ENCODE data around the gene PEAR1.

Gene PEAR1

DNA sequence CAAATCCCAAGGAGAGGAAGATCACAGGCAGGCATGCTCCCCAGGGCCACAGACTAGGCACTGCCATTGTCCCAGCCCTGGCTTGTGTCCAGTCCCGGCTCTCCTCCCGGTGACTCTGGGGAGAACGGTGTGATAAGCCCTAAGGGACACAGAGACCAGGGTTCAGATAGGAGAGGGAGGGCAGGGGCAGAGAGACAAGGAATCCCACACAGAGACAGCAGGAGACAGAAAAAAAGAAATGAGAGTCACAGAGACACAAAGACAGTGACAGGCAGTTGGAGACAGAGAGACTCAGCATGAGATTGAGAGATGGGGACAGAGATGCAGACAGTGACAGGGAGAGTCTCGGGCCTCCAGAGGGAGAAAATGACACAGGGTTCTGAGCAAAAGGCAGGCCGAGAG, 35.0 kb upstream of the PEAR1 start:
- TF ChIP-seq, protein P1, sequence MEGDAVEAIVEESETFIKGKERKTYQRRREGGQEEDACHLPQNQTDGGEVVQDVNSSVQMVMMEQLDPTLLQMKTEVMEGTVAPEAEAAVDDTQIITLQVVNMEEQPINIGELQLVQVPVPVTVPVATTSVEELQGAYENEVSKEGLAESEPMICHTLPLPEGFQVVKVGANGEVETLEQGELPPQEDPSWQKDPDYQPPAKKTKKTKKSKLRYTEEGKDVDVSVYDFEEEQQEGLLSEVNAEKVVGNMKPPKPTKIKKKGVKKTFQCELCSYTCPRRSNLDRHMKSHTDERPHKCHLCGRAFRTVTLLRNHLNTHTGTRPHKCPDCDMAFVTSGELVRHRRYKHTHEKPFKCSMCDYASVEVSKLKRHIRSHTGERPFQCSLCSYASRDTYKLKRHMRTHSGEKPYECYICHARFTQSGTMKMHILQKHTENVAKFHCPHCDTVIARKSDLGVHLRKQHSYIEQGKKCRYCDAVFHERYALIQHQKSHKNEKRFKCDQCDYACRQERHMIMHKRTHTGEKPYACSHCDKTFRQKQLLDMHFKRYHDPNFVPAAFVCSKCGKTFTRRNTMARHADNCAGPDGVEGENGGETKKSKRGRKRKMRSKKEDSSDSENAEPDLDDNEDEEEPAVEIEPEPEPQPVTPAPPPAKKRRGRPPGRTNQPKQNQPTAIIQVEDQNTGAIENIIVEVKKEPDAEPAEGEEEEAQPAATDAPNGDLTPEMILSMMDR (IDR thresholded peaks at IDR 0.05): no peak
- peak overlapping the region; percentile 82 for H3K4me3 Mint-ChIP-seq
- H3K4me1 Mint-ChIP-seq: peaks cover 73% of the 10 kb centered on the region
- peaks cover 76% of the 10 kb centered on the region for H3K27me3 Mint-ChIP-seq (ENCODE audit: low read depth, poor library complexity)
- H3K27ac Mint-ChIP-seq: no peak overlapping the region
- H3K36me3 Mint-ChIP-seq (ENCODE audit: low read depth): no peaks in the 10 kb centered on the region
- no peak for DNase-seq
- no peaks in the 10 kb centered on the region for H3K9me3 Mint-ChIP-seq

DNA sequence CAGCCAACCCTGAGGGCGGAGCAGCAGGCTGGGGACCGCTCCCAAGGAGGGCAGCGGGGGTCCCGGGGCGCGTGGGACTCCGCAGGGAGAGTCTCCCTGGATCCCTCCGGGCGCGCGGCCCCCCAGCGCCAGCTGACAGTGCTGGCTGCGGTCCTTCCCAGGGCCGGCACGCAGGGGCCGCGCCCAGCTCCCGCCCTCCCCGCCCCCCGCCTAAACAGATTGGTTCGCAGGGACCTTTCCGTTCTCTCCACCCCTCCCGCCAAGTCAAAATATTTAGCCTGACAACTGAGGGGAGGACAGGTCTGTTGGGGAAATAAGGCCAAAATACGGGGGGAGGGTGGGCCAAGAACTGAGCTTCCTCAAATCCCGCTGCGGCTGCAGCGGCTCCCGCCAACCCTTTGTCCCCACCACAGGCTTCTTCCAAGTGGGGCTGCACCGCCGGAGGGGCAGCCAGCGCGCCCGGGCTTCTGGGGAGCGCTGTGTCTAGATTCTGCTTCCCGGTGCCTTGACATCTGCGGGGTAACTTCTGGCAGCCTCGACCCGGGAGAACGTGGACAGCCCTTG, 34.5 kb upstream of the PEAR1 start, which contains the start of gene INSRR:
TSS of gene INSRR (minus strand) at position 159 of the 564 bp plus-strand sequence. CDS start 496 bp downstream, outside the sequence.
- Mint-ChIP-seq H3K4me1 (peaks cover 73% of the 10 kb centered on the region), H3K9me3 (no peaks in the 10 kb centered on the region), H3K36me3 (ENCODE audit: low read depth) (no peaks in the 10 kb centered on the region), H3K4me3 (peak within 1 kb of the TSS; percentile 84), H3K27me3 (ENCODE audit: low read depth, poor library complexity) (peaks cover 76% of the 10 kb centered on the region), H3K27ac (no peak within 1 kb of the TSS)
- TF ChIP-seq, protein P1 (IDR thresholded peaks at IDR 0.05): no peak
- DNase-seq: peak; percentile 44

DNA sequence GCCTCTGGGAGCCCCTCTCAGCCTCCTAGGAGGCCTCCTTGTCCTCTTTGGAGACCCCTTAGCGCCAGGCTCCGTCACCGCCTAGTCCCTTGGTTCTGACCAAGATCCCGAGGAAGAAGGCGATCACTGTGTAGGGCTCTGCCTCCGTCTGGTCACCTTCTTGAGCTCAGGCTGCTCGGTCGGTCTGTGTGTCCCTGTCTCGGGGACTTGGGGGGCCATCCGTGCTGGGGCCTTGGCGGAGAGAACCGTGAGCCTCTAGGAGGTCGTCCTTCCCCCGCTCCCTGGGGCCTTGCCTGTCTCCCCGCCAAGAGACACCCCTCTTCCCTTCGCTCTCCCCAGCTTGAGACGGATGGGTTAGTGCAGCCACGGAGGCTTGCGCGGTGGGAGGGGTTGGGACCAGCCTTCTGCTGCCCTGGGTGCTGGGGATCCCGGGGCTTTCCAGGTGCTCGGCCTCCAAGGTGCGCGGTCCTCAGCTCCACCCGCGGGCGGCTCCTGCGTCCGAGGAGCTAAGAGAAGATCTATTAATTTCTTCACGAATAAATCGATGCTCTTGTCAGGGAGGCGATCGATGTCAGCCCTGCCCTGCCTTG, 33.9 kb upstream of the PEAR1 start:
- no peaks in the 10 kb centered on the region for H3K36me3 Mint-ChIP-seq (ENCODE audit: low read depth)
- peaks cover 74% of the 10 kb centered on the region for H3K4me1 Mint-ChIP-seq
- no peak overlapping the region for H3K27ac Mint-ChIP-seq
- no peaks in the 10 kb centered on the region for H3K9me3 Mint-ChIP-seq
- TF ChIP-seq, protein P1 (IDR thresholded peaks at IDR 0.05): no peak
- peaks cover 76% of the 10 kb centered on the region for H3K27me3 Mint-ChIP-seq (ENCODE audit: low read depth, poor library complexity)
- peak overlapping the region; percentile 84 for H3K4me3 Mint-ChIP-seq
- peak; percentile 40 for DNase-seq

DNA sequence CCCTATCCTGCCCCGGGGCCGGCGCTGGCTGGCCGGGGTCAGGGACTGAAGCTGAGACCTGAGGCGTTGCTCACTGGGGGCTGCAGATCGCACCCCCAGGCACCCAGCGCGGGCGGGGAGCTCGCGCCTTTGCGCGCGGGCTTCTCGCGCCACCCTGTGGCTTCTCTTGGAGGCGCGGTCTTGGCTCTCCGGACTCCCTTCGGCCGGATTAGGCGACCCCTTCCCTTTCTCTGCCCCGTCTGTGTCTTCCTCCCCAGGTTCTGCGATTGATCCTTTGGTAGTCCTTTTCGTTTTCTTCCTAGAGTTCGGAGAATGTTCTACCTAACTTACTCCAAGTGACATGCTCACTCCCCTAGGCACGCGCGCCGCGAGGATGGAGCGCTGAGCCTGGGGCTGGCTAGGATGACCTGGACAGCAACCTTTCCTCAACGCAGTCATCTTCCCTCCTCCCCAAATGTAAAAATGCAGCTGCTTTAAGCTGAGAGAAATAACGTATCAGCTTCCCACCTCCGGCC, 33.3 kb upstream of the PEAR1 start:
- DNase-seq: peak; percentile 75
- H3K4me3 Mint-ChIP-seq: peak overlapping the region; percentile 84
- no peaks in the 10 kb centered on the region for H3K36me3 Mint-ChIP-seq (ENCODE audit: low read depth)
- H3K4me1 Mint-ChIP-seq: peaks cover 73% of the 10 kb centered on the region
- peaks cover 78% of the 10 kb centered on the region for H3K27me3 Mint-ChIP-seq (ENCODE audit: low read depth, poor library complexity)
- H3K27ac Mint-ChIP-seq: no peak overlapping the region
- TF ChIP-seq, protein P1 (IDR thresholded peaks at IDR 0.05): peak; percentile 79
- no peaks in the 10 kb centered on the region for H3K9me3 Mint-ChIP-seq

DNA sequence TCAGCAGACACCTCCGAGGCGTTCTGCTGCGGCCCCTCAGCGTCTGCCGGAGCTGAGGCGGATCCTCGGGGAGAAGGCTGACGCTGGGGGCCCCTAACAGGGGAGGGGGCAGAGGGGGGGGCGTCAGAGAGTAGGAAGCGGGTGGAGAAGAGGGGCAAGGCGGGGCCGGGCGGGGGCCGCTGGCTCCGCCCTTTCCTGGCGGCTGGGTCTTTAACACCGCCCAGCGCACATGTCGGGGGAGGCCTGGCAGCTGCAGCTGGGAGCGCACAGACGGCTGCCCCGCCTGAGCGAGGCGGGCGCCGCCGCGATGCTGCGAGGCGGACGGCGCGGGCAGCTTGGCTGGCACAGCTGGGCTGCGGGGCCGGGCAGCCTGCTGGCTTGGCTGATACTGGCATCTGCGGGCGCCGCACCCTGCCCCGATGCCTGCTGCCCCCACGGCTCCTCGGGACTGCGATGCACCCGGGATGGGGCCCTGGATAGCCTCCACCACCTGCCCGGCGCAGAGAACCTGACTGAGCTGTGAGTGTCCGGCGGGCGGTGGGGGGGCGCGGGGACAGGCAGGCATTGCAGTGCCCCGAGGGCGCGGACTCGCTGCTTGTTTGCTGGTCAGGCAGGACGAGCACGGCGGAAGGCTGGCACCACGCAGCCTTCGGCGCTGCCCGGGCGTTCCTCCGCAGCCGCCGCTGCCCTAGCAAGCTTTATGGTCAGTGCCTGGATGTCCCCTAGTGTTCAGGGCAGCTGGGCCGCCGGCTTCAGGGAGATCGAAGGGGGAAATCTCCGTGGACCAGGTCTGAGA, 32.7 kb upstream of the PEAR1 start, which contains the start of gene NTRK1:
TSS of gene NTRK1 (plus strand) at position 238 of the 796 bp plus-strand sequence. CDS start at position 308, 70 bp downstream.
- peaks cover 76% of the 10 kb centered on the region for H3K4me1 Mint-ChIP-seq
- no peaks in the 10 kb centered on the region for H3K36me3 Mint-ChIP-seq (ENCODE audit: low read depth)
- peak; percentile 71 for DNase-seq
- H3K27me3 Mint-ChIP-seq (ENCODE audit: low read depth, poor library complexity): peaks cover 79% of the 10 kb centered on the region
- H3K27ac Mint-ChIP-seq: no peak within 1 kb of the TSS
- no peaks in the 10 kb centered on the region for H3K9me3 Mint-ChIP-seq
- TF ChIP-seq, protein P1 (IDR thresholded peaks at IDR 0.05): no peak
- peak within 1 kb of the TSS; percentile 84 for H3K4me3 Mint-ChIP-seq
